PFSK-1 (cell line): ENCODE results near the gene BAG1.

Source experiments
- POLR2AphosphoS5 ChIP-seq: IDR thresholded peaks from 2 replicates; pipeline ENCODE4 v1.6.1; 2012; ENCODE audit warnings: low read depth, mild to moderate bottlenecking, control low read depth, low read length, moderate library complexity
- SIN3A ChIP-seq: IDR thresholded peaks from 2 replicates; pipeline ENCODE4 v1.6.1; 2012; ENCODE audit warnings: mild to moderate bottlenecking, low read length, moderate library complexity, borderline replicate concordance; ENCODE audit not compliant: insufficient read depth
- TAF1 ChIP-seq: IDR thresholded peaks from 2 replicates; pipeline ENCODE4 v1.6.1; 2012; ENCODE audit warnings: low read length, control low read depth, borderline replicate concordance; ENCODE audit not compliant: insufficient read depth

GRCh38 chr9:33256236-33256635, 8.3 kb downstream of the BAG1 start:
- no peak for TF ChIP-seq TAF1
- no peak for TF ChIP-seq POLR2AphosphoS5
- no peak for TF ChIP-seq SIN3A
